ENCODE data around the gene GABRA4.
A peak's percentile ranks its signal among the peaks of the same experiment; 100 is the strongest.

The GABRA4 gene

GRCh38 chr4:46993075-46994006 lies at the start of gene GABRA4:
Gene GABRA4 (minus strand): TSS chr4:46993581. CDS start chr4:46993424, 157 bp downstream.
- H3K9me3 Mint-ChIP-seq, result no peaks in the 10 kb centered on the region
- peaks cover 3% of the 10 kb centered on the region for H3K4me1 Mint-ChIP-seq (ENCODE audit: low read depth)
- peaks cover 54% of the 10 kb centered on the region for H3K27me3 Mint-ChIP-seq (ENCODE audit: low read depth)
- H3K36me3 Mint-ChIP-seq (ENCODE audit: low read depth), result no peaks in the 10 kb centered on the region
- H3K27ac Mint-ChIP-seq, result no peak within 1 kb of the TSS
- peak within 1 kb of the TSS; percentile 9 for H3K4me3 Mint-ChIP-seq

DNA sequence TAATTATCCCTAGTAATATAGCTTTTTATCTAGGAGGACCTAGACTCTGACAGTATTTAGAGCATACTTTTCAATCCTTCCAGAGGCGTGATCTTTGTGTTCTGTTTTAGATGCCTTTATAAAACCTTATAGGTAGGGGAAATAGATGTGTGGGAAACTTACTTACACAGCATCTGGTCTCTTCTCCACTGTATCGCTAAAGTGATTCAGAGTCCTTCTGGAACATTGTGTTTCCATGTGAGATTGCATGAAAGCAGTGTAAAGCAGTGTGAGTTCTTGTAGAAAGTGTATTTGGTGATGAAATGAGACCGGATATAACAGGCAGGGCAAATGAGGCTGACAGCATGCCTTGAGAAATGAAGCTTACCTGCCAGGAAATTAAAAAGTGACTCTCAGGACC lies 47.4 kb upstream of the GABRA4 start:
- H3K27ac Mint-ChIP-seq, result no peak overlapping the region
- H3K4me3 Mint-ChIP-seq, result no peak overlapping the region
- H3K27me3 Mint-ChIP-seq (ENCODE audit: low read depth), result no peaks in the 10 kb centered on the region
- no peaks in the 10 kb centered on the region for H3K4me1 Mint-ChIP-seq (ENCODE audit: low read depth)
- H3K36me3 Mint-ChIP-seq (ENCODE audit: low read depth), result no peaks in the 10 kb centered on the region
- no peaks in the 10 kb centered on the region for H3K9me3 Mint-ChIP-seq

DNA sequence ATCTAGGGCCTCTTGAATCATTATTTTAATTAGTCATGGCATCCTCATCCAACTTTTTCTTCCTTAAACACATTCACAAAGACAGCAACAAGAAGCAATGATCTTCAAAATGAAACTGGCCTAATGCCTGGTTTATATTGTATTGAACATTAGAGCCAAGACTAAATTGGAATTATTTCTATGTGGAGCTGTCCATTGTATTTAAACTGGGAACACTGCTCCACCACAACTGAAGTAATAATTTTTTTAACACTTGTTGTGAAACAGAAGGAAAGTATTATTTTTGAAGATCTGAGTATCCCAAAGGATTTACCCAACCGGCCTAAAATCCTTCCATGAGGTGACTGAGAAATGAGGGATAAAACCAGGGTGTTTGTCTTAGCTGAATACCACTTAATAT lies 44.9 kb upstream of the GABRA4 start:
- Mint-ChIP-seq H3K27me3 (ENCODE audit: low read depth) (peaks cover 8% of the 10 kb centered on the region), H3K4me1 (ENCODE audit: low read depth) (no peaks in the 10 kb centered on the region), H3K4me3 (no peak overlapping the region), H3K9me3 (no peaks in the 10 kb centered on the region), H3K36me3 (ENCODE audit: low read depth) (no peaks in the 10 kb centered on the region), H3K27ac (no peak overlapping the region)

DNA sequence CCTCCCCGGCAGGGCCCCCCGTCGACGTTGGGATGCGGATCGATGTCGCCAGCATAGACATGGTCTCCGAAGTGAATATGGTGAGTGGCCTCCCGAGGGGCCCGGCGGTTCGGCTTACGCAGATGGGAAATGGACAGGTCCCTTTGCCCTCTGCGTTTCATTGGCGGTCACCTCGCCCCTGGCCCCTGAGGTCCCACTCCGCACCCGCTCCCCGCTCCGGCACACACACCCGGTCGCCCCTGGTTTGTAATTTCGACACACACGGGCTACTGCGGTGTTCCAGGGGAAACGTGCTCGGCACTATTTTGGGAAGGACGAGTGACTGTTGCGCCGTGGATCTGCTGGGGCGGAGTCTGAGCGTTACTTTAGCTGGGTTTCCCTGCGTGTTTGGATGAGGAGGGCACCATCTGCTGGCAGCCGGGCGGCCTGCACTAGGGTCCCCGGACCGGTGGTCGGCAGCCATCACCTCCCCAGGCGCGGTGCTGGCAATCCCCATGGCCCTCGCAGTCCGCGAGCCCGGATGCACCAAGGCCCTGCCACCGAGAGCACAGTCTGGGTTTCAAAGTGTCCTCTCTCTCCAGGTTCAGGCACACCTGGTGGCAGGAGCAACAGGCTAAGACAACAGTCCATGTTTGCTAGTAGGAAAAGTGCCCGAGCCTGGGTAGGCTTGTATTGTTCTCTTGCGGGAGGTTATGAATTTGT lies 39.2 kb upstream of the GABRA4 start:
- Mint-ChIP-seq H3K36me3 (ENCODE audit: low read depth) (no peaks in the 10 kb centered on the region), H3K4me1 (ENCODE audit: low read depth) (peaks cover 16% of the 10 kb centered on the region), H3K27ac (no peak overlapping the region), H3K4me3 (peak overlapping the region; percentile 67), H3K27me3 (ENCODE audit: low read depth) (peaks cover 44% of the 10 kb centered on the region), H3K9me3 (no peaks in the 10 kb centered on the region)

- H3K4me3 Mint-ChIP-seq, result peak overlapping the region; percentile 67
- no peaks in the 10 kb centered on the region for H3K9me3 Mint-ChIP-seq
- H3K27me3 Mint-ChIP-seq (ENCODE audit: low read depth), result peaks cover 44% of the 10 kb centered on the region
- H3K4me1 Mint-ChIP-seq (ENCODE audit: low read depth), result peaks cover 16% of the 10 kb centered on the region
- no peak overlapping the region for H3K27ac Mint-ChIP-seq
- no peaks in the 10 kb centered on the region for H3K36me3 Mint-ChIP-seq (ENCODE audit: low read depth)
Observed at GRCh38 chr4:47031751-47032404, 38.5 kb upstream of the GABRA4 start.

- peak within 1 kb of the TSS; percentile 67 for H3K4me3 Mint-ChIP-seq
- H3K27ac Mint-ChIP-seq, result no peak within 1 kb of the TSS
Observed at GRCh38 chr4:47031011-47031678, 37.8 kb upstream of the GABRA4 start, which contains the start of gene GABRB1. Gene GABRB1 (plus strand): TSS chr4:47031567.

DNA sequence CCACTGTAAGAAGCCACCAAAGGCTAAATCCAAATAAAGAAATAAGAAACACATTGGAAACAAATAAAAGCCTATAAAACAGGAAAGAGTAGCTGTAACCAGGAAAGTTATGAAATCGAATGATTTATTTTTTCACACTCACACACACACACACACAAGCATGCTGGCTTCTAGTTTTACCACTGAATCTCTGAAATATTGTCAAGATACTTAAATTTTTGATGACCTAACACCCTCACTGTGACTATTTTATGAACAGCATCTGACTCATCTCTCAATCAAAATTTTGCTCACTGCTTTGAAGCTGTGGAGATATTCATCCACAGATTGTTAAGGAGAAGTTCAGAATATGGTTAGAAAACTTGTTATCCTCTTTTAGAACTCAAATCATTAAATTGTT lies 24.1 kb upstream of the GABRA4 start:
- Mint-ChIP-seq H3K4me1 (ENCODE audit: low read depth) (no peaks in the 10 kb centered on the region), H3K9me3 (no peaks in the 10 kb centered on the region), H3K36me3 (ENCODE audit: low read depth) (no peaks in the 10 kb centered on the region), H3K27me3 (ENCODE audit: low read depth) (peaks cover 3% of the 10 kb centered on the region), H3K4me3 (no peak overlapping the region), H3K27ac (no peak overlapping the region)

More at GRCh38 chr4:47031011-47031678, 37.8 kb upstream of the GABRA4 start, which contains the start of gene GABRB1:
- Mint-ChIP-seq H3K36me3 (ENCODE audit: low read depth) (no peaks in the 10 kb centered on the region), H3K9me3 (no peaks in the 10 kb centered on the region), H3K27me3 (ENCODE audit: low read depth) (peaks cover 44% of the 10 kb centered on the region), H3K4me1 (ENCODE audit: low read depth) (peaks cover 16% of the 10 kb centered on the region)

DNA sequence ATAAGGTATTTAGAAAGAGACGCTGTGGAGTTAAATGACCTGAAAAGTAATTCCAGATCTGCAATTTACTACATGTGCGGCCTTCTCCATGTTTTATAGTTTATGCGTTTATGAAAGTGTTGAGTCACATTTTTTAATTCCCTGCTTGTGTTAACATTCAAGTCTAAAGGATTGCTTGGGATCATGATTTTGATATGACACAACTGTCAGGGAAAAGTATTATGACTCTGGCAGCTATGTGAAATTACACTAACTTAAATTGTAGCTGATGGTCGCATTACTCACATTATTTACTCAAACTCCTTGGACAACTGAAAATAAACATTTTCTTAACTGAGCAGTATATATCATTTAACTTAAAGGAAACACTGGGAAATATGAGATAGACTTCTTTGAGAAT lies 23.7 kb upstream of the GABRA4 start:
- Mint-ChIP-seq H3K36me3 (ENCODE audit: low read depth) (no peaks in the 10 kb centered on the region), H3K27ac (no peak overlapping the region), H3K27me3 (ENCODE audit: low read depth) (peaks cover 3% of the 10 kb centered on the region), H3K4me1 (ENCODE audit: low read depth) (no peaks in the 10 kb centered on the region), H3K9me3 (no peaks in the 10 kb centered on the region), H3K4me3 (no peak overlapping the region)

- Mint-ChIP-seq H3K9me3 (peaks cover 14% of the 10 kb centered on the region), H3K27ac (no peak overlapping the region), H3K27me3 (ENCODE audit: low read depth) (no peaks in the 10 kb centered on the region), H3K36me3 (ENCODE audit: low read depth) (peaks cover 7% of the 10 kb centered on the region), H3K4me3 (no peak overlapping the region), H3K4me1 (ENCODE audit: low read depth) (peaks cover 10% of the 10 kb centered on the region)
Observed at GRCh38 chr4:47013373-47013772, 20.0 kb upstream of the GABRA4 start.

- no peak overlapping the region for H3K27ac Mint-ChIP-seq
- H3K36me3 Mint-ChIP-seq (ENCODE audit: low read depth), result peaks cover 9% of the 10 kb centered on the region
- no peaks in the 10 kb centered on the region for H3K27me3 Mint-ChIP-seq (ENCODE audit: low read depth)
- peaks cover 14% of the 10 kb centered on the region for H3K9me3 Mint-ChIP-seq
- H3K4me1 Mint-ChIP-seq (ENCODE audit: low read depth), result peaks cover 10% of the 10 kb centered on the region
- no peak overlapping the region for H3K4me3 Mint-ChIP-seq
Observed at GRCh38 chr4:47012676-47013075, 19.3 kb upstream of the GABRA4 start.

GRCh38 chr4:47010912-47011446 lies 17.6 kb upstream of the GABRA4 start:
- H3K36me3 Mint-ChIP-seq (ENCODE audit: low read depth), result peaks cover 9% of the 10 kb centered on the region
- H3K27me3 Mint-ChIP-seq (ENCODE audit: low read depth), result no peaks in the 10 kb centered on the region
- peaks cover 14% of the 10 kb centered on the region for H3K9me3 Mint-ChIP-seq
- peak overlapping the region; percentile 83 for H3K27ac Mint-ChIP-seq
- H3K4me3 Mint-ChIP-seq, result peak overlapping the region; percentile 69
- peaks cover 10% of the 10 kb centered on the region for H3K4me1 Mint-ChIP-seq (ENCODE audit: low read depth)

- Mint-ChIP-seq H3K36me3 (ENCODE audit: low read depth) (peaks cover 9% of the 10 kb centered on the region), H3K27me3 (ENCODE audit: low read depth) (no peaks in the 10 kb centered on the region), H3K27ac (peak overlapping the region; percentile 83)
Observed at GRCh38 chr4:47010347-47010911, 17.0 kb upstream of the GABRA4 start.

DNA sequence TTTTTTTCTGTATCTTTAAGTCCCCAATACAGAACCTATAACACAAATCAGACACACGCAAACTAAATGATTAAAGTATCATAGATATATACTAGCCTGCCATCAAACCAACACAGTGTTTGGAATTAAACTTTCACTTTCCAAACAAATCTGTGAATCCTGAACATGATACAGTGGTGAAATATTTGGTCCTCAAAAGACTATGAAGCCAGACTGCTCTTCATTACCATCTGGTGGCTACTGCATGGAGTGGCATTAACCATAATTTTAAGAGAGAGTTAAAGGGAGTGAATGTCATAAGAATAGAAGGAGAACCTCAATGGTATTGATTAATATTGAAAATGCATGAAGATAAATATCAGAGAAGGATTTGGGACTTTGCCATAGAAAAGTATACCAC lies 9.2 kb upstream of the GABRA4 start:
- no peak overlapping the region for H3K4me3 Mint-ChIP-seq
- H3K27me3 Mint-ChIP-seq (ENCODE audit: low read depth), result peaks cover 11% of the 10 kb centered on the region
- no peaks in the 10 kb centered on the region for H3K36me3 Mint-ChIP-seq (ENCODE audit: low read depth)
- H3K9me3 Mint-ChIP-seq, result no peaks in the 10 kb centered on the region
- no peak overlapping the region for H3K27ac Mint-ChIP-seq
- H3K4me1 Mint-ChIP-seq (ENCODE audit: low read depth), result no peaks in the 10 kb centered on the region

More at GRCh38 chr4:47010347-47010911, 17.0 kb upstream of the GABRA4 start:
- H3K4me1 Mint-ChIP-seq (ENCODE audit: low read depth), result peaks cover 10% of the 10 kb centered on the region
- H3K4me3 Mint-ChIP-seq, result peak overlapping the region; percentile 69
- peaks cover 14% of the 10 kb centered on the region for H3K9me3 Mint-ChIP-seq

All from T-helper 1 cell treated with Interleukin-12 subunit alpha and Interleukin-12 subunit beta and Interleukin-4 antibody, amounts not matched to agents 30 μg/mL and 1 μg/mL, for 36 hours (primary cell).